DND-41 (cell line): ENCODE measurements around the gene ANKS1B.

ENCODE experiments used
- EZH2 ChIP-seq: IDR thresholded peaks from 3 replicates; pipeline ENCODE4 v1.6.1; 2012; ENCODE audit warnings: borderline replicate concordance, low read depth, mild to moderate bottlenecking, moderate library complexity, low read length, inconsistent platforms; ENCODE audit not compliant: severe bottlenecking
- TF ChIP-seq, protein P1 (sequence below): IDR thresholded peaks from 2 replicates; pipeline ENCODE4 v1.5.1; 2012; ENCODE audit warnings: borderline replicate concordance, low read length, moderate library complexity, mild to moderate bottlenecking; ENCODE audit not compliant: poor library complexity, severe bottlenecking; ENCODE audit errors: extremely low read depth

DNA sequence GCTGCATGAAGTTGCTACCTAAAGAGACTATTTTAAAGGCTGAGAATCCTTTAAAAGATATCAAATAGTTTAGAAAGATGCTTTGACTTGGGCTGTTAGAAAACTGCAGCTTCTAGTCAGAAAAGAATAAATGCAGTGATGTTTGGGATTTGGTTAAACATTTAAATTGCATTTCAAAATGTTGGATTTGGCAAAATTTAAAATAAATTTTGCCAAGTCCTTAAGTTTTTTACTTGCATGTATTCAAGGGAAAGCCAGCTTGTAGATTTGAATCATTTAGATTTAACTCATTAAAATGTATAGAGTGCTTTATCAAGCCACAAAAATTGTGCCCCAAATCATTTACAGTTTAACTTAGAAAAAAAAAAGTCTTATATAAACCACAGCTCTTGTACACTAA is 109.7 kb downstream of the ANKS1B start:
- TF ChIP-seq, protein P1, sequence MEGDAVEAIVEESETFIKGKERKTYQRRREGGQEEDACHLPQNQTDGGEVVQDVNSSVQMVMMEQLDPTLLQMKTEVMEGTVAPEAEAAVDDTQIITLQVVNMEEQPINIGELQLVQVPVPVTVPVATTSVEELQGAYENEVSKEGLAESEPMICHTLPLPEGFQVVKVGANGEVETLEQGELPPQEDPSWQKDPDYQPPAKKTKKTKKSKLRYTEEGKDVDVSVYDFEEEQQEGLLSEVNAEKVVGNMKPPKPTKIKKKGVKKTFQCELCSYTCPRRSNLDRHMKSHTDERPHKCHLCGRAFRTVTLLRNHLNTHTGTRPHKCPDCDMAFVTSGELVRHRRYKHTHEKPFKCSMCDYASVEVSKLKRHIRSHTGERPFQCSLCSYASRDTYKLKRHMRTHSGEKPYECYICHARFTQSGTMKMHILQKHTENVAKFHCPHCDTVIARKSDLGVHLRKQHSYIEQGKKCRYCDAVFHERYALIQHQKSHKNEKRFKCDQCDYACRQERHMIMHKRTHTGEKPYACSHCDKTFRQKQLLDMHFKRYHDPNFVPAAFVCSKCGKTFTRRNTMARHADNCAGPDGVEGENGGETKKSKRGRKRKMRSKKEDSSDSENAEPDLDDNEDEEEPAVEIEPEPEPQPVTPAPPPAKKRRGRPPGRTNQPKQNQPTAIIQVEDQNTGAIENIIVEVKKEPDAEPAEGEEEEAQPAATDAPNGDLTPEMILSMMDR, result no peak
- TF ChIP-seq EZH2, result no peak
